DMS 273 (cell line): ENCODE measurements around the gene RBM38.
A peak's percentile ranks its signal among the peaks of the same experiment; 100 is the strongest.
"Not testable (repeated sequence)": the region's sequence is repeated elsewhere in the genome, so short reads cannot be mapped to it uniquely, and the experiment has no call there.

Source experiments
- DNase-seq: peaks from one replicate; lab custom pipeline; 2025; ENCODE audit not compliant: unreplicated experiment; lab: John Stamatoyannopoulos, UW

Gene RBM38

DNA sequence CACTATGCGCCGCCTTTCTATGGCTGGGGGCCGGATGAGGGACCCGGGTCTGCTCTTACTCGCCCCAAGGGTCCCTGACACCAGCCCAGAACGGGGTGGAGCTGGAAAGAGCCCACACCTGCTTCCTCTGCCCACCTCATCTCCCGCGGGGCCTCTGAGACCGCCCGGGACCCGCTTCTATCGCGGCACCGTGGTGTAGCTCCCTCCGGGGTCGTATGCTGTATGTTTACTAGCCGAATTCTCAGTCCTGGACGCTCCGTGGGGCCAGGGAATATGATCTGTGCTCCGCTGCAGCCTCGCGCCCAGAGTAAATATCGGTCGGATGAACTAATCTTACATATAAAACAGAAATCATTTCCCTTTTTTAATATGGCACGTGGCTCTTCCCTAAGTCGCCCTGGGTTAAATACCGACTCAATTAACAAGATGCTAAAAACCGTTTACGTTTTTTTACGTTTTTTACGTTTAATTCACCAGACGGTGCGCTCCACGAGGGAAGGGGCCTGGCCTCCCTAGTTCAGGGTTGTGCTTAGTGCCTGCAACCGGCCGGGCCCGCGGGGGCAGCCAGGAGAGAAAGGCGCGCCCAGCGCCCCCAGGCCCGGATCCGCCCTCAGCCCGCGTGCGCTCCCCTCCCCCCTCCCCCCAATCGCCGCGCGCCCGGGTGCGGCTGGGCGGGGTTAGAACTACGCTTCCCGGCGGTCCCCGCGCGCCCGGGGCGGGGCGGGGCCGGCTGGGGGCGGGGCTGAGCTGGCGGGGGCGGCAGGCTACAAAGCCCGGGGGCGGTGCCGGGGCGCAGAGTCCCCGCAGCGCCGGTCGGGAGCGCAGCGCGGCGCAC is at the start of gene RBM38:
Gene RBM38 (plus strand): TSS at position 793 of the 835 bp plus-strand sequence. CDS start 186 bp downstream, outside the sequence.
- peak; percentile 90 for DNase-seq

GRCh38 chr20:57341663-57342062 is 49.5 kb upstream of the RBM38 start:
- no peak for DNase-seq

DNA sequence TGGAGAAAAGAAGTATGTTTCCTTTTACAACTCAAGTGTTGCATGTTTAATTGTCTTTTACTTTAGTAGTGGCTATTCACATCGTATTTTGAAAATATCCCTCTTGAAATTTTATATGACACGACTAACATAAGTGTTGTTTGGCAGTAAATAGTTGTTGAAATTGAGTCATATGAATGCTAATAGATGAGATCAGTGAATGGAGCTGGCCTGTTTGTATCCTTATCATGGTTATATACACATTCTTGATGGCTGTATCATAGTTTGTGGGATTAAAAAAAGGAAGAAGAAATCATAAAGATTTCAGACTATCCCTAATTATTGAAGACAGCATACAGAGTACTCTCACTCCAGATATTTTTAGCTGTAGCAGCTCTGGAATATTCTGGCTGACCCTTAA is 48.4 kb upstream of the RBM38 start:
- DNase-seq: no peak

- DNase-seq: peak; percentile 85
Measured at GRCh38 chr20:57346477-57346876, 44.7 kb upstream of the RBM38 start.

- DNase-seq: no peak
Measured at GRCh38 chr20:57347393-57347792, 43.8 kb upstream of the RBM38 start.

DNA sequence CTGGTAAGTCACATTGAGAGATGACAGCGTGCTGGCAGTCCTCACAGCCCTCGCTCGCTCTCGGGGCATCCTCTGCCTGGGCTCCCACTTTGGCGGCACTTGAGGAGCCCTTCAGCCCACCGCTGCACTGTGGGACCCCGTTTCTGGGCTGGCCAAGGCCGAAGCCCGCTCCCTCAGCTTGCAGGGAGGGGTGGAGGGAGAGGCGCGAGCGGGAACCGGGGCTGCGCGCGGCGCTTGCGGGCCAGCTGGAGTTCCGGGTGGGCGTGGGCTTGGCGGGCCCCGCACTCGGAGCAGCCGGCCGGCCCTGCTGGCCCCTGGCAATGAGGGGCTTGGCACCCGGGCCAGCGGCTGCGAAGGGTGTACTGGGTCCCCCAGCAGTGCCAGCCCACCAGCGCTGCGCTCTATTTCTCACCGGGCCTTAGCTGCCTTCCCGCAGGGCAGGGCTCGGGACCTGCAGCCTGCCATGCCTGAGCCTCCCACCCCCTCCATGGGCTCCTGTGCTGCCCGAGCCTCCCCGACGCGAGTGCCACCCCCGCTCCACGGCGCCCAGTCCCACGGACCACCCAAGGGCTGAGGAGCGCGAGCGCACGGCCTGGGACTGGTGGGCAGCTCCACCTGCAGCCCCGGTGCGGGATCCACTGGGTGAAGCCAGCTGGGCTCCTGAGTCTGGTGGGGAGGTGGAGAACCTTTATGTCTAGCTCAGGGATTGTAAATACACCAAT is 42.8 kb upstream of the RBM38 start:
- DNase-seq: not testable (repeated sequence)

GRCh38 chr20:57348922-57349574 is 42.1 kb upstream of the RBM38 start:
- DNase-seq: not testable (repeated sequence)

DNA sequence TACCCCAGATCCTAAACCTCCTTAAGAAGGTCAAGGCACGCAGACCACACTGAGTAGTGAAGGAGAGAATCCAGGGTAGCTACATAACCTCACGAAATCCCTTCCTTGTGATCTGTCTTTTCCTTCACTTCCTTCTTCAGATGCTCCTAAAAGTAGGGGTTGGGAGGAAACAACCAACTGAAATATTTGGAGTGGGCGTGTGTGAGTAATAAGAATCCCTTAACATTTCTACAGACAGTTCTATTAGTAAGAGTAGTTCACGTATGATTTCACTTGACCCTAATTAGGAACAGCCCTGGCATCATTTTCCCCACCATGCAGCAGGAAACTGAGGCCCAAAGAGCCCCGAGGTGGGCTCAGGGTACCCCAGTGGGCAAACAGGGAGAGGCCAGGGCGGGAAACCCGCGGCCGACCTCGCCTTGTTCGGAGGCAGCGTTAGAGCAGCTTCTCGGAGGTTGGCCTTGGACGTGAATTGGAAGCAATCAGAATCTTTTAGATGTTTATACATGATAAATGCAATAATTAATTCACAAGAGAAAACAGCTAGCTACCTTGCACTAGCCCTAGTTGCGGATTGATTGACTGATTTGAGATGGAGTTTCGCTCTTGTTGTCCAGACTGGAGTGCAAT is 41.0 kb upstream of the RBM38 start:
- no peak for DNase-seq

DNA sequence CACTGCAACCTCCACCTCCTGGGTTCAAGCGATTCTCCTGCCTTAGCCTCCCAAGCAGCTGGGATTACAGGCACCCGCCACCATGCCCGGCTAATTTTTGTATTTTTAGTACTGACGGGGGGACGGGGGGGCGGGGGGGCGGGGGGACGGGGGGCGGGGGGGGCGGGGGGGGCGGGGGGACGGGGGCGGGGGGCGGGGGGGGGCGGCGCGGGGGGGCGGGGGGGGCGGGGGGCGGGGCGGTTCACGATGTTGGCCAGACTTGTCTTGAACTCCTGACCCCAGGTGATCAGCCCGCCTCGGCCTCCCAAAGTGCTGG is 40.5 kb upstream of the RBM38 start:
- DNase-seq: not testable (repeated sequence)

GRCh38 chr20:57351042-57351783 is 40.0 kb upstream of the RBM38 start, which contains the start of gene RAE1:
TSS of gene RAE1 (plus strand) at chr20:57351255. CDS start at chr20:57354039, 2,784 bp downstream.
- DNase-seq: peak; percentile 97

- no peak for DNase-seq
Measured at GRCh38 chr20:57352305-57352704, 38.9 kb upstream of the RBM38 start.

DNA sequence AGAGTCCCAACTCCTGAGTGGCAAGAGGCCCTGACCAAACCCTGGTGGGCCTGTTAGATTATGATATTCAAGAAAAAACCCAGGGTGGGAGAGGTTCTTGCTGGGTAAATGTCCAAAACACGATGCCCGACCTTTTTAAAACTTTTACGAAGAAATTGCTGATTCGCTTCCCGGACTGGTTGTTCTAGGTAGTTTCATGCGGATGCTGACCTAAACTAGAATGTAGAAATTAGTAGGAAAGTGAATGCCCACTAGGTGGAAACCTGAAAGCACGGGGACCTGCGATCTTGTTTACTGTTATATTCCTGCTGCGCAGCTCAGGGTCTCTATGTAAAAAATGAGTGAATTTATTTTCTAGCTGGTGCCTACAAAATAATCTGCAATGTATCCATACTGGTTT is 37.8 kb upstream of the RBM38 start:
- no peak for DNase-seq

GRCh38 chr20:57361517-57361916 is 29.7 kb upstream of the RBM38 start:
- no peak for DNase-seq

- DNase-seq: no peak
Measured at GRCh38 chr20:57364451-57364850, 26.7 kb upstream of the RBM38 start.

- no peak for DNase-seq
Measured at GRCh38 chr20:57369596-57369995, 21.6 kb upstream of the RBM38 start.

- no peak for DNase-seq
Measured at GRCh38 chr20:57370316-57370715, 20.9 kb upstream of the RBM38 start.

DNA sequence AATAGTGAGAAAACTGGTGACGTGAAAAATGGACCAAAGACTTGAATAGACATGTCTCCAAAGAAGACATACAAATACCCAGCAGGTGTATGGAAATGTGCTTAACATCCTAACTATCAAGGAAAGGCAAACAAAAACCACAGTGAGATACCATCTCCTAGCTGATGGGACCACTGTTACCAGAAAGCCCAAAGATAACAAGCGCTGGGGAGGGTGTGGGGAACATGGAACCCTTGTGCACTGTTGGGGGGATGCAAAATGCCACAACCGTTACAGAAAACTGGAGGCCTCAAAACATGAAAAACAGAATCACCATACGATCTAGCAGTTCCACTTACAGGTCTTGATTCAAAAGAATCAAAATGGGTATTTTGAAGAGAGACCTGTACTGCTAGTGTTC is 19.8 kb upstream of the RBM38 start:
- no peak for DNase-seq

DNA sequence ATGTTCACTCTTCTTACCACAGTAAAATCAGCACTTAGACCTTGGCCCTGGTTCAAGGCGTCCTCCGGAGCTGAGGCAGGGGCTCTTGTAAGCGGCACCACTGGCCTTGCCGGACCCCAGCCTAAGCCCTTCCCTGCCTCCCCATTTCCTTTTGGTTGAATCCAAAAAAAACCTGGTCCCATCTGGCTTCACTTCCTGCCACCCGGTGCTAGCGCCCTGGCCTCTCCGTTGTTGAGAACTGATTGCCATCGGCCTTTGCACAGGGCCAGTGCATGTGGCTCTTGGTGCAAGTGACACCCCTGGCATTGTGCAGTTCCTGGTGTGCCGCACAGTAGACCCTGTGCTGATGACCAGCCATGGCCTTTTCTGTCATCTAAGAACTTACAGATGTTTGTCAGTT is 19.0 kb upstream of the RBM38 start:
- no peak for DNase-seq

- no peak for DNase-seq
Measured at GRCh38 chr20:57372581-57373350, 18.4 kb upstream of the RBM38 start.

- DNase-seq: no peak
Measured at GRCh38 chr20:57374343-57374930, 16.8 kb upstream of the RBM38 start.
